ENCODE results near the gene CHMP4B. TPM values are rescaled to one million over a fixed set of nuclear protein-coding genes. Genes with fewer than 3 reads are reported as not detected.

Gene CHMP4B
- total RNA-seq, 1 donor from 2014 or later, result 104 TPM

- no peak for DNase-seq
- H3K4me3 ChIP-seq, result no peak overlapping the region
- H3K9me3 ChIP-seq (replicated peaks), result no peaks in the 10 kb centered on the region
- intact Hi-C loops (cut with micrococcal nuclease), result no loop called here
- H3K4me1 ChIP-seq, result peaks cover 100% of the 10 kb centered on the region
- peak overlapping the region; percentile 68 for H3K27ac ChIP-seq (replicated peaks)
- no peaks in the 10 kb centered on the region for H3K36me3 ChIP-seq
- no peak for TF ChIP-seq CTCF (IDR thresholded peaks at IDR 0.05; ENCODE audit: borderline replicate concordance)
- no peaks in the 10 kb centered on the region for H3K27me3 ChIP-seq (ENCODE audit: low read depth)
Measured at GRCh38 chr20:33822991-33823390, 11.8 kb downstream of the CHMP4B start.

DNA sequence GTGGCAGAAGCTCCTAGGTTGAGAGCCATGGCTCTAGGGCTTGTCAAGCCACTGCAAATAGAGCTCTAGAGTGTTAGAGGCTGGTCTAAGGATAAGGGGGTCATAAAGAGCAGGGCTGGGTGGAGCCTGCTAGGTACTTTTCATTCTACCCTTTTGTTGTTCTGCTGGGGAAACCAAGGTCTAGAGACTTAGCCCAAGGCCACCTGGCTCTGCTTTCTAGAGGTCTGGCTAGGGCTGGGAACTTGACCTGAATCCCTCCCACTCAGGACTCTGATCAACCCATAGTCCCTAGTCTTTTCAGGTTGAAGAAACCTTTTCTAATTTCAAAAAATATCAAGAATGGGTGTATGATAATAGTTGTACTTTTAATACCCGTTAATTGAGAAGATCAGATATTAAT lies 13.7 kb downstream of the CHMP4B start:
- Histone ChIP-seq H3K36me3 (no peaks in the 10 kb centered on the region), H3K4me3 (no peak overlapping the region), H3K27me3 (ENCODE audit: low read depth) (no peaks in the 10 kb centered on the region), H3K9me3 (replicated peaks) (no peaks in the 10 kb centered on the region), H3K27ac (replicated peaks) (no peak overlapping the region), H3K4me1 (peaks cover 100% of the 10 kb centered on the region)
- DNase-seq, result no peak
- TF ChIP-seq CTCF (IDR thresholded peaks at IDR 0.05; ENCODE audit: borderline replicate concordance), result no peak
- intact Hi-C loops (cut with micrococcal nuclease), result no loop called here

GRCh38 chr20:33825340-33826269 lies 14.5 kb downstream of the CHMP4B start:
- H3K4me1 ChIP-seq, result peaks cover 100% of the 10 kb centered on the region
- no peaks in the 10 kb centered on the region for H3K9me3 ChIP-seq (replicated peaks)
- no peak overlapping the region for H3K27ac ChIP-seq (replicated peaks)
- H3K27me3 ChIP-seq (ENCODE audit: low read depth), result no peaks in the 10 kb centered on the region
- TF ChIP-seq CTCF (IDR thresholded peaks at IDR 0.05; ENCODE audit: borderline replicate concordance), result no peak
- intact Hi-C loops (cut with micrococcal nuclease), result no loop called here
- no peak for DNase-seq
- no peak overlapping the region for H3K4me3 ChIP-seq
- H3K36me3 ChIP-seq, result no peaks in the 10 kb centered on the region

DNA sequence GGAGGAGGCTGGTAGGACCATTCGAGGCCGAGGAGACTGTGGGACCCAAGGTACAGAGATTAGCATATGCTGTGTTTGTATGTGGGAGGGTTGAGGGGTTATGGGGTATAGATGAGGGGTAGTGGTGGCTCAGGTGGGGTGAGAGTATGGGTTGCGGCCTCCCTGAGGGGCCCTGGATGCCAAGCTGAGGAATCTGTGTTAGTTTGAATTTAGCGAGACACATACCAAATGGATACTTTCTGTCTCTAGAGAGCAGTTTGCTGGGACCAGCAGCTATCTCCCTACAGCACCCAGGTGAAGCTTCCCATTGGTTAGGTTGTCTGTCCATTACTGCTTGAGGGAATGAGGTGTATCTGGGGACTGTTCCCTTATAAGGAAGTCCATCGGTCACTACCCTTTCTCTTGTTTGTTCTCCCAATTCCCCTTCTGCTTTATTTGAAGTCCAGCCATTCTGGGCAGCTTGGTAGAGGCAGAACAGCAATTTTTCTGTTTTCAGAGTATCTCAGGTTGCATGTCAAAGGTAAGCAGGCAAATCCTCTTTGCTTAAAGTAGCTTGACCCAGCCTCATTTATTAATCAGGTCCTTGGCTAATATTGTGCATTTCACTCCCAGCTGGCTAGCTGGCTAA lies 15.2 kb downstream of the CHMP4B start:
- Histone ChIP-seq H3K27me3 (ENCODE audit: low read depth) (no peaks in the 10 kb centered on the region), H3K4me3 (no peak overlapping the region), H3K9me3 (replicated peaks) (no peaks in the 10 kb centered on the region), H3K4me1 (peaks cover 100% of the 10 kb centered on the region), H3K27ac (replicated peaks) (peak overlapping the region; percentile 46), H3K36me3 (no peaks in the 10 kb centered on the region)
- intact Hi-C loops (cut with micrococcal nuclease), result no loop called here
- no peak for TF ChIP-seq CTCF (IDR thresholded peaks at IDR 0.05; ENCODE audit: borderline replicate concordance)
- DNase-seq, result no peak

DNA sequence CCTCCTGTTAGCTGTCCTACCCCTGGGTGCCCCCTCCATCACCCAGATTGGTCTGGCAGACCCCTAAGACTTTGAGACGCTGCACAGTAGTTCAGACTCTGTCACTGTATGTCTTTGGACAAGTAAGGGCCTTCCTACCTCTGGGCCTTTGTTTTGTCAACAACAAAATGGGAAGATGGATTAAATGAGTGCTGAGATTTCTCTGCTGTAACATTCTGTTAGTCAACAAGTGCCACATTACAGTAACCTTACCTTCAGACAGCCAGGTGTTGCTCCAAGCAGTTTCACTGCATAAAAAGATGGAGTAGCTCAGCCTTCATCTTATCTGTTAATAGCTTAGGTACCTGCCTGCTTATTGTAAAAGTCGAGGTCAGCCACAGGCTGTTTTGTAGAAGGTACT lies 16.0 kb downstream of the CHMP4B start:
- Histone ChIP-seq H3K4me3 (no peak overlapping the region), H3K36me3 (no peaks in the 10 kb centered on the region), H3K27ac (replicated peaks) (peak overlapping the region; percentile 46), H3K27me3 (ENCODE audit: low read depth) (no peaks in the 10 kb centered on the region), H3K9me3 (replicated peaks) (no peaks in the 10 kb centered on the region), H3K4me1 (peaks cover 100% of the 10 kb centered on the region)
- no peak for TF ChIP-seq CTCF (IDR thresholded peaks at IDR 0.05; ENCODE audit: borderline replicate concordance)
- intact Hi-C loops (cut with micrococcal nuclease), result no loop called here
- DNase-seq, result no peak
